Stomach (tissue), 9 donors: ENCODE data around the gene LPAR3. TPM values are rescaled to one million over a fixed set of nuclear protein-coding genes. Genes with fewer than 3 reads are reported as not detected.
"Not testable (repeated sequence)": the region's sequence is repeated elsewhere in the genome, so short reads cannot be mapped to it uniquely, and the experiment has no call there.

ENCODE experiments used
- DNase-seq, 2 donors: peaks; one replicate each; pipeline versions ENCODE4 v3.0.0 to v3.0.0-alpha.2; 2013 to 2019
- H3K27ac ChIP-seq, 5 donors: fragments of 200-600 bp in 4 of 5; sonication (generic) in 4 of 5; one replicate each; pipeline ENCODE4 v1.5.1; 2013 to 2019; ENCODE audit warnings: mild to moderate bottlenecking in 1 of 5, moderate library complexity in 1 of 5
- H3K27me3 ChIP-seq, 3 donors: fragments of 200-600 bp; sonication (generic); one replicate each; pipeline ENCODE4 v1.5.1; 2017 to 2019; ENCODE audit warnings: mixed run types in 1 of 3
- H3K36me3 ChIP-seq, 4 donors: fragments of 200-600 bp; sonication (generic); 1 replicate in 3 of 4; 2 replicates in 1 of 4; pipeline ENCODE4 v1.5.1; 2016 to 2019
- H3K4me1 ChIP-seq, 4 donors: fragments of 200-600 bp; sonication (generic); one replicate each; pipeline ENCODE4 v1.5.1; 2016 to 2019
- H3K4me3 ChIP-seq, 4 donors: fragments of 200-600 bp; sonication (generic) in 3 of 4; one replicate each; pipeline ENCODE4 v1.5.1; 2016 to 2019; ENCODE audit warnings: mild to moderate bottlenecking in 1 of 4
- H3K9me3 ChIP-seq, 4 donors: fragments of 200-600 bp; sonication (generic); one replicate each; pipeline ENCODE4 v1.5.1; 2016 to 2019
- EP300 ChIP-seq: sonication (generic); formaldehyde crosslinking; IDR thresholded peaks from one replicate; pipeline ENCODE4 v1.6.1; 2017; ENCODE audit warnings: antibody characterized with exemption
- POLR2A ChIP-seq, 4 donors: fragments of 450-650 bp; IDR thresholded peaks; one replicate each; pipeline ENCODE4 v1.6.1; 2016; ENCODE audit warnings: antibody characterized with exemption in 4 of 4, control low read depth in 2 of 4, mild to moderate bottlenecking in 1 of 4, moderate library complexity in 1 of 4
- POLR2AphosphoS5 ChIP-seq, 3 donors: sonication (generic); formaldehyde crosslinking; IDR thresholded peaks; one replicate each; pipeline ENCODE4 v1.6.1; 2016; ENCODE audit warnings: antibody characterized with exemption in 3 of 3
- WGBS, 5 donors: extraction: QIAGEN DNeasy Blood & Tissue Kit in 3 of 5; methylation state at CpG; one replicate each; pipeline versions ENCODE4 v1.1.5 to v1.1.7; 2013 to 2018; 5-methylcytosine and 5-hydroxymethylcytosine counted together
- intact Hi-C: fragments of 100-400 bp; cut with DNase I; formaldehyde crosslinking; loops from one replicate; pipeline ENCODE4 v1.15.1; 2023; ENCODE audit warnings: low total_unique reads
- polyA plus RNA-seq, 3 donors: library from polyadenylated mRNA; stranded (reverse); fragments of 200-250 nt; gene quantifications; one replicate each; pipeline ENCODE4 v1.2.3, GENCODE V29; 2013
- total RNA-seq, 5 donors: library from RNA; depleted of rRNA; stranded (reverse); fragments of >200 nt; gene quantifications; one replicate each; pipeline versions ENCODE4 v1.1.0 to v1.2.3, GENCODE V29; 2014 to 2016
- TF ChIP-seq, protein P1 (sequence below), 7 experiments: fragments of 450-650 bp in 4 of 7; fragments of 200-600 bp in 3 of 7; sonication (generic) in 3 of 7; IDR thresholded peaks; one replicate each; pipeline ENCODE4 v1.5.1; 2016 to 2019; ENCODE audit warnings: antibody characterized with exemption in 7 of 7, control low read depth in 2 of 7, mild to moderate bottlenecking in 1 of 7
- donor health status: healthy with polysubstance abuse.
- donor health status: Bipolar disorder and iron deficiency.
- donor health status: healthy.

The LPAR3 gene
- total and polyA plus RNA-seq, 8 donors: 0.12 to 2.7 (median 1.2) TPM; not detected in 3

DNA sequence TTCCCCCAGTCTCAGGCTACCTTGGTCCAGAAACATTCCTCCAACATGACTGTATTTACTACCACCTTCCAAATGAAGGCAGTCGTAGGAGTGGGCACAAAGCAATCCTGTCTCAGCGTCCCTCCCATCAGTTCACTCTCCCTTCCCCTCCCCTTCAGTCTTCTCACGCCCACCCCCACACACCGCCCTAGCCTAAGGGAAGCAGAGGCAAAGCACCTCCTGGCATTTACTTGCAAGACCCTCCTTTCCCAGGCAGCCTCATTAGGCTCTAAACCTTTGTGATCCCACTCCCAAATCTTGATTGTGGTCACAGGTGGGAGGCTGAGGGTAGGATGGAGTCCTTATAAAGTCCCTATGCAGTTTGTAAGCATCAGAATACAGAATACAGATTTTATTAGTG lies 23.9 kb upstream of the LPAR3 start:
- Histone ChIP-seq H3K4me1 (no peaks in the 10 kb centered on the region), H3K27ac (no peak overlapping the region), H3K9me3 (no peaks in the 10 kb centered on the region), H3K36me3 (no peaks in the 10 kb centered on the region), H3K4me3 (no peak overlapping the region), H3K27me3 (no peaks in the 10 kb centered on the region)
- 60 to 67% (median 61%) methylated on average over 4 of the region's 4 CpGs for WGBS, 5 donors
- DNase-seq: no peak
- TF ChIP-seq POLR2AphosphoS5 (IDR thresholded peaks at IDR 0.05) (no peak), POLR2A (IDR thresholded peaks at IDR 0.05) (no peak), EP300 (no peak)
- TF ChIP-seq, protein P1, sequence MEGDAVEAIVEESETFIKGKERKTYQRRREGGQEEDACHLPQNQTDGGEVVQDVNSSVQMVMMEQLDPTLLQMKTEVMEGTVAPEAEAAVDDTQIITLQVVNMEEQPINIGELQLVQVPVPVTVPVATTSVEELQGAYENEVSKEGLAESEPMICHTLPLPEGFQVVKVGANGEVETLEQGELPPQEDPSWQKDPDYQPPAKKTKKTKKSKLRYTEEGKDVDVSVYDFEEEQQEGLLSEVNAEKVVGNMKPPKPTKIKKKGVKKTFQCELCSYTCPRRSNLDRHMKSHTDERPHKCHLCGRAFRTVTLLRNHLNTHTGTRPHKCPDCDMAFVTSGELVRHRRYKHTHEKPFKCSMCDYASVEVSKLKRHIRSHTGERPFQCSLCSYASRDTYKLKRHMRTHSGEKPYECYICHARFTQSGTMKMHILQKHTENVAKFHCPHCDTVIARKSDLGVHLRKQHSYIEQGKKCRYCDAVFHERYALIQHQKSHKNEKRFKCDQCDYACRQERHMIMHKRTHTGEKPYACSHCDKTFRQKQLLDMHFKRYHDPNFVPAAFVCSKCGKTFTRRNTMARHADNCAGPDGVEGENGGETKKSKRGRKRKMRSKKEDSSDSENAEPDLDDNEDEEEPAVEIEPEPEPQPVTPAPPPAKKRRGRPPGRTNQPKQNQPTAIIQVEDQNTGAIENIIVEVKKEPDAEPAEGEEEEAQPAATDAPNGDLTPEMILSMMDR (IDR thresholded peaks at IDR 0.05): no peak
- intact Hi-C loops: no loop called here

GRCh38 chr1:84913555-84913892 lies 20.5 kb upstream of the LPAR3 start:
- intact Hi-C loops: no loop called here
- no peak overlapping the region for H3K27ac ChIP-seq

GRCh38 chr1:84912726-84913554 lies 19.9 kb upstream of the LPAR3 start:
- Histone ChIP-seq H3K36me3 (no peaks in the 10 kb centered on the region), H3K4me1 (no peaks in the 10 kb centered on the region), H3K9me3 (no peaks in the 10 kb centered on the region), H3K27me3 (no peaks in the 10 kb centered on the region), H3K27ac (no peak overlapping the region), H3K4me3 (no peak overlapping the region)
- TF ChIP-seq, protein P1 (IDR thresholded peaks at IDR 0.05): no peak
- TF ChIP-seq POLR2A (IDR thresholded peaks at IDR 0.05) (no peak), EP300 (no peak), POLR2AphosphoS5 (IDR thresholded peaks at IDR 0.05) (no peak)
- 61 to 78% (median 70%) methylated on average over 3 of the region's 3 CpGs for WGBS, 5 donors
- intact Hi-C loops: no loop called here
- no peak for DNase-seq

More at GRCh38 chr1:84913555-84913892, 20.5 kb upstream of the LPAR3 start:
- Histone ChIP-seq H3K4me3 (no peak overlapping the region), H3K9me3 (no peaks in the 10 kb centered on the region), H3K27me3 (no peaks in the 10 kb centered on the region), H3K4me1 (no peaks in the 10 kb centered on the region), H3K36me3 (no peaks in the 10 kb centered on the region)
- TF ChIP-seq POLR2A (IDR thresholded peaks at IDR 0.05): no peak
- TF ChIP-seq EP300: no peak
- TF ChIP-seq, protein P1 (IDR thresholded peaks at IDR 0.05): no peak
- no peak for TF ChIP-seq POLR2AphosphoS5 (IDR thresholded peaks at IDR 0.05)
- 36 to 54% (median 42%) methylated on average over 4 of the region's 4 CpGs for WGBS, 5 donors
- DNase-seq: peak in 1 of 2 donors; percentile 59

GRCh38 chr1:84908746-84909464 lies 15.9 kb upstream of the LPAR3 start:
- intact Hi-C loops, H3K27ac ChIP-seq, H3K27me3 ChIP-seq, H3K9me3 ChIP-seq, H3K4me3 ChIP-seq, H3K36me3 ChIP-seq, H3K4me1 ChIP-seq, DNase-seq: not testable (repeated sequence)
- WGBS, 5 donors: 81 to 89% (median 88%) methylated on average over 4 of the region's 4 CpGs
